ENCODE results near the gene TMIGD1.
A peak's percentile ranks its signal among the peaks of the same experiment; 100 is the strongest.

Gene TMIGD1

GRCh38 chr17:30324723-30325122 is 9.1 kb downstream of the TMIGD1 start:
- no peak for DNase-seq

DNA sequence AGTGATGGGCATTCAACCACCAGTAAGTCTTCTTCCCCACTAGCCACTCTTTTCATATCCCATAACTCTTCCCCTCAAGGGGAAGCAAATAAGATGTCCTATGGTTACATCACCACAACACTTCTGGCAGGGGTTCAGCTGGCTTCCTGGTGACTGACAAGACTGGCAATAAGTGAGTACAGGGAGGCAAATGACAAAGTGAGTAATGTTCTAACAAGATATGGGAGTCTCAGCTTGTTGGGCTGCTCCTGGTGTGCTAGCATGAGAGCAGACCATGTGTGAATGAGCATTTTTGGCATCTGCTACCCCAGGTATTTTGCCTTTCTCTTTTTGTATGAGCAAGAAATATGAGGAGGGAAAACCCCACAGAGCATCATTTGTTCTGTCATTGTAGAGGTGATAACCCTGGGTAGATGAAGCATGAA is 9.9 kb downstream of the TMIGD1 start:
- DNase-seq, result peak in 1 of 2 experiments; percentile 6

DNA sequence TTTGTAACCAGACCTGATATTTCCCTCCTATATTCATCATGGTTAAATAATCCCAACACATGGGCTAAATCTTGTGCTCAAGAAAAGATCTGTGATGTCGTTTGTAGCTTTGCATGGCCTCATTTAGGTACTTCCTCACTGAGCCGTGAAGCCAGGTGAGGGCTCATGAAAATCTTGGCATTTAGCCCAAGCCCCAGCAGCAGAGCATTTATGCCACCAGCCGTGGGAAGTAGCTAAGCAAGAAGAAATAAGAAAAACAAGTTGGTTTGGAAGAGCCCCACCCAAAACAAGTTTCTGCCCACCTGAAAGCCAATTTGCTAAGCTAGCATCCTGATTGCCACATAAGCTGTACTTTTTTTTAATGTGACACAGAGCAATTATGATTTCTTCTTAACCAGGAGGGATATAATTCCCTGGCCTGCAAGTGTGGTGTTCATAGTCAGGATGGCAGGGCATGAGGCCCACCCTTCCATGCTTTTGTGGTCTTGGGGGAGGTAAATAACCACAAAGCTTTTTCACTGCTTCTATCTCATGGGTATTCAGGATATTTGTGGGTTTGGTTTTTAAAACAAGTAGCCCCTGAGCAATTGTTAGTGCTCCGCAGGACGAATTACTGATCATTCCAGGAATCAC is 10.5 kb downstream of the TMIGD1 start:
- DNase-seq, result peak in 1 of 2 experiments; percentile 17

GRCh38 chr17:30321314-30321713 is 12.5 kb downstream of the TMIGD1 start:
- peak; percentile 11 to 17 for DNase-seq

DNA sequence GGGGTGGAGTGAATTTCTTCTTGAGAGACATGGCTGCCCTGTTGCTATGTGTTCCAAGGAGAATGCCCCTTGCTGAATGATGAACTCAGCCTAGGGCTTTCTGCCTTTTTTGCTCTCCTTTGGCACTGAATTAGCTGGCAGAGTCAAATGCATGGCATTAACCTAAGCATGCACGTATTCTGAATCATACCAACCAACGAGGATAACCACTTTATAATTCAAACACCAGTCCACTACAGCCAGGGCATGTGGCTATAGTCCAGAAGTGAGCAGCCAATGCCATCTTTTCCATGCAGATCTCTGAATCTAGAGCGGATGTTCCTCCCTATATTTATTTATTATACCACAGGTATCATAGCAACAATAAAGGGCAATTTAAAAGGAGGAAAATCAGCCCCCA is 15.7 kb downstream of the TMIGD1 start:
- DNase-seq, result no peak

DNA sequence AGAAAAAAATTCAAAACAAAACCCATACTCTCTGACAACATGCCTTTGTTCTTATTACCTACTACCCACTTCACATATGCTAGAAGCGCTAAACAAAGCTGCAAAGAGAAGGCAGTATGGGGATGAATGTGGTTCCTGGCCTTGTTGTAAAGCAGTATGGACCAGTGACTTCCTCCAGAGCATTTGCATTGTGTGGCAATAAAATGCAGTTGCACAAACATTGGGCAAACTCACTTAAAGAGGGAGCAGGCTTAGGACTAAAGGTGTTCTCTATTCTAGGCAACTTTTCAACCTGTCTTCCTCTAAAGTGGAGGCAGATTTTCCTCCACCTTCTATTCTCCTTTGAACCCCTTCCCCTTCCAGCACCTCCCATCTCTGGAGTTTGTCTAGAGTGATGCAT is 17.1 kb downstream of the TMIGD1 start:
- no peak for DNase-seq

DNA sequence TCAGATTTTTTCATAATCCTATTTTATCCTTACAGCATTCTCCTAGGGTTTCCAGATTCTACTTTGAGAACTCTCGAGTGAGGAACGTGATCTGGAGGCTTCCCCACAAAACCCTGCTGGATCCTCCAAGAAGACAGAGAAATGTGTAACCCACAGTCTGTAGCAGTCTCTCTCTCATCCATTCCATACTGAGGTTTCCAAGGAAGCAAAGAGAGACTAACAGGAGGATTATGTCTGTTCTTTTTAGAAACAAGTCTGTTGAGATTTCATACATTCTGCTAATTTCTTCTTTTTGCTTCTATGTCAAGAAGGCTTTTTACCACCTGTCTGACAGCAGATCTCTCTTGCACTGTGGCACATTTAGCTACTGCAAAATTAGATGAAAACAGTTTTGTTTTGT is 18.8 kb downstream of the TMIGD1 start:
- no peak for DNase-seq

DNA sequence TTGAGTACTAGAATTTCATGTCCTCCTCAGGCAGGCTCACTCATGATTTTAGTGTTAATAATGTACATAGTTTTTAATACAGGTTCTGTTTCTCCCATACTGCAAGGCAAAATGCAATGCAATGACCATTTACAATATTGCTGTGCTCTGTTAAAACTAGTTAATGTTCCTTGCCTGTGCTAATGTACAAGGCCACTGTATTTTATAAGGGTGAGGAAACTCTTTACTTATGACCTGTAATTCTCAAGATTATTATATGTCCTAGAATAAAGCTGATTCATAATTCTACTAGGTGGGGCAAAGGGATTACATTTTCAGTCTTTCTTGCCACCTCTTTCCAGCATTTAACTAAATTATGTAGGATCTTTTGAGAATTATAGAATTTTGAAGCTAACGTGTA is 19.4 kb downstream of the TMIGD1 start:
- DNase-seq, result no peak

DNA sequence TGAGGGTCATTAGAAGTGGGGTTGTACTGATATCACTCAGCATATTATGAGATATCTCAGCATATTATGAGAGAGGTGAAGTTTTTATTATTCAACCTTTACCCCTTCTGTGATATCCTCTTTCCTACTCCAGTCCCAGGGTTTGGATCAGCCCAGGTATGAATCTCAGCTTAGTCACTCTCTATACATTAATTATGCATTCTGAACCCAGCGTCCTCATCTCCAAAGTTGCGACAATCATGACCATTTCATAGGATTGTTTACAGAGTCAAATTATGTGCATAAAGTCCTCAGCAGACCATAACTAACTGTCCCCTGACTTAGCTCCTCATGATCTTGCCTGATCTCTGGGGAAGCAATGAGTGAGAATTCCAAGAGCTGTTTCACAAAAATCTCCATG is 21.6 kb downstream of the TMIGD1 start:
- no peak for DNase-seq

DNA sequence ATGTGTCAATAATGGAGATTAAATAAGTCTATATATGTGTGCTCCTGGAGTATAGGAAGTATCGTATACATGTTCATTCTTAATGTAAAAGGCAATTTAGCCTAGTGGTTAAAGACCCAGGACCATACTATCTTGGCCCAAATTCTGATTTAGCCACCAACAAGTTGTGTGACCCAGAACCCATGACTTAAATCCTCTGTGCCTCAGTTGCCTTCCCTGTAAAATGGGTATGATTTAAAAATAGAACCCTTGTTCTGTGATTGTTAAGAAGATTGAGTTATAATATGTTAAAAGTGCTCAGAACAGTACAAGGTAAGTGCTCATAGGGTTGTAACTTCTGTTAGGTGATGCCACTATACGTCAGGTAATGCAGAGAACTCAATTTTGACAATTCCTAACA is 23.3 kb downstream of the TMIGD1 start:
- DNase-seq, result no peak

DNA sequence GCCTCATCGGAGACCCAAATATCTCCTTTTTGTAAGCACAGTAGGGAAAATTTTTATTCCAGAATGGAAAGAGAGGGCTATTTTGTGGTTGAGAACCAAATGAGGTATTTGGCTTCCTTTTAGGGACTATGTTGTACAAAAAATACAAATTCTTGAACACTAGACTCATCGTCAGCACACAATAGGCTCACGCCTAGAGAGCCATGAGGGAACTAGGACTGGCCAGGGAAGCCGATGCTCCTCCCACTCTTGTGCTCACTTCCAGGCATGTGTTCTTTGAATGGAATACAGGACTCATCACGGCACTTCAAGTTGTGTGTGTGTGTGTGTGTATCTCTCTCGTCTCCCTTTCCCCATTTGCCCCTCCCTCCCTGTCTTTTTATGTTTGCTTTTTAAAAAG is 24.3 kb downstream of the TMIGD1 start:
- no peak for DNase-seq

DNA sequence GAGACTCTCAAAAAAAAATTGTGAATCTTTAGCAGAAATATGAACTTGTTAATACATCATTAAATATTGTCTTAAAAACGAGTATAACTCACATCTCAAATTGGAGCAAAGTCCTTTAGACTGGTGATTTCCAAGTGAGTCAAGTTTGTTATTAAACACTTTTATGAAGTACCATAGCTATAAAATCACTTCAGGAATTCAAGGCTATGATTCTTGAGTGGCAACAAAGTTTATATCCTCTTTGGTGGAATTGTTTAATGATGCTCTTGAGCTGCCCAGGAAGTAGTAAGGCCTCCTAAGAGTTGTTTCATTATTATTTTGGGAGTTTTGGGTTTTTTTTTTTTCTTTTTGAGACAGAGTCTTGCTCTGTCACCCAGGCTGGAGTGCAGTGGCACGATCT is 25.5 kb downstream of the TMIGD1 start:
- no peak for DNase-seq

DNA sequence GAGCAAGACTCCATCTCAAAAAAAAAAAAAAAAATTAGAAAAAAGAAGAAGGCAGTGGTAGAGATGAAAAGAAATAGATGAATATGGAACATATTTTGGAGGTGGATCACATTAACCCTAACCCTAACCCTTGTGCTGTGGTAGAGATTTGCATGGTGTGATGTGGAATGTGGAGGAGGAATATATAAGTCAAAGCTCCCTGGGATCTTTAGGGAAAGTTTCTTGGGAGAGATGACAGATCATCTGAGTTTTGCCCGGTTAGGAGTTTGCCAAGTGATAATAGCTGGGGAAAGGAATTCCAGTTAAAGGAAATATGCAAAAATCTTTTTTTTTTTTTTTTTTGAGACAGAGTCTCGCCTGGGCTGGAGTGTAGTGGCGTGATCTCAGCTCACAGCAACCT is 29.1 kb downstream of the TMIGD1 start:
- DNase-seq, result no peak

GRCh38 chr17:30302241-30302640 is 31.6 kb downstream of the TMIGD1 start:
- DNase-seq, result no peak

DNA sequence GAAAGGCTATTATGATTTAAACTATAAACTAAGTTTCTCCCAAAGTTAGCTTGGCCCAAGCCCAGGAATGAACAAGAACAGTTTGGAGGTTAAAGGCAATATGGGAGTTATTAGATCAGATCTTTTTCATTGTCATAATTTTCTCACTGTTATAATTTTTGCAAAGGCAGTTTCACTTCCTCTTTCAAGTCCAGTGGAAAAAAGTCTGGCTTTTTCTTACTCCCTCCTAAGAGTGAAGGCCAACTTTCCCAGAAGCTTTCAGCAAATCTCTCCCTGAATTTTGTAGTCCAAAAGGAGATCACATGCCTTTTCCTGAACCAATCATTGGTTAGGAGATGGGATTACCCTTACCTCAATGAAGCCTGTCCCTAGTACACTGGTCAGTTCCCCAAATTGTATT is 33.0 kb downstream of the TMIGD1 start:
- no peak for DNase-seq

DNA sequence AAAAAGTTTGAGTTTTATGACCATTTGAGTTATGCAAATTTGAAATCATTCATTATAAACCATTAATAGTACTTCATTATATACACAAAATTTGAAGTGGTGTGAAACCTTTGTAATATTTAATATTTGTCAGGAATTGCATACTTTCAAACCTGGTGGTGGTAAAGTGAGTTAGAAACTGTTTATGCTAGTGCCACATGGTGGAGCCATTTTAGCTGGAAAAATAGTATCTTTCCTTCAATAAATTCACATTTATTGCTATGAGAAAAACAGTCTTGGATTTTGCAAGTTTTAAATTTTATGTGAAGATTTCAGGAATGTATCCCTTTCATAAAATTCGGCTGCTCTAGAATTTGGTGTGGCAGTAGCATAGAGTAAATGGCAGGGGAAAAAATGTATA is 34.9 kb downstream of the TMIGD1 start:
- no peak for DNase-seq

- no peak for DNase-seq
Measured at GRCh38 chr17:30297715-30298114, 36.1 kb downstream of the TMIGD1 start.

- no peak for DNase-seq
Measured at GRCh38 chr17:30296499-30297080, 37.3 kb downstream of the TMIGD1 start.

DNA sequence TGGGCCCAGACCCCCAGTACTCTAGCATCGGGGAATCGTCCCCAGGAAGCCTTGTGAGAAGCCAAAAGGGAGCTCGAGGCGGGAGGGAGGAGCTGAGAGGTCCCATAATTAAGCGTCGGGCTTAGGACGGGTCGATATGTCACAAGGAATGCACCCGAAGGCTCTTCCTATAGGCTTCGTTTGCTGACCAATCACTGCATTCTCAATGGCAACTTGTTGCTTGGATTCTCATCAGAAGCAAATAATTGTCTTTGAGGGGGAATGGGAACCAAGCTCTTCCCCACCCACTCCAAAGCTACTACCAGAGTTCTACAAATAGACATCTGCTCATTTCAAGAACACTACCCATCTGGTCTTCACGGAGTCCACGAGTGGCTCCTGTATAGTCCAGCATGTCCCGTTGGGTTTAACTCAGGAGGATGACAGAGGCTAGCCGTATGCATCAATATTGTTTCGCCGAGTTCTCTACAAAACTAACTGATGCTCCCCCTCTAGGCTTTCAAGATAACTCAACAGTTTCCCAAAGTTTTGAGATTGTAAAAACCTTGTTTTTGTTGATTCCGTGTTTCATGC is 41.5 kb downstream of the TMIGD1 start:
- DNase-seq, result no peak

GRCh38 chr17:30291543-30292285 is 42.1 kb downstream of the TMIGD1 start, which contains the start of gene BLMH:
Gene BLMH (minus strand): TSS chr17:30291944. CDS start chr17:30291819, 125 bp downstream.
- peak; percentile 31 to 41 for DNase-seq

- DNase-seq, result peak; percentile 15 to 62
Measured at GRCh38 chr17:30290696-30291542, 42.9 kb downstream of the TMIGD1 start.

DNA sequence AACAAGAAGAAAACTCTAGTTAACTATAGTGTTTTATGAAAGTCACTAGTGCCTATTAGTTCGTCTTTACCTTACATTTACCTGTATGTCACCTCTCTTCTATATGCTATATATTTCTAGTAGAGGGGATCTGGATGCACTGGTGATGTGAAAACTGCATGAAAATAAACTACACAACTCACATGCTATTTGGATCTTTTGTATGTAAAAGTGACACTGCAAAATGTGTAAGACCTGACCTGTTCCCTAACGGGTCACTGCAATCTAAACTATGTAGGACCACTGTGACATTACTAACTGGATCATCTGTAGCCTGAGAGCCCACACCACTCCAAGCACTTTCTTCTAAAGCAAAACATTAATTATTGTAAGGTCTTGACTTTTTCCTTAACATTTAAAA is 43.8 kb downstream of the TMIGD1 start:
- DNase-seq, result no peak

DNA sequence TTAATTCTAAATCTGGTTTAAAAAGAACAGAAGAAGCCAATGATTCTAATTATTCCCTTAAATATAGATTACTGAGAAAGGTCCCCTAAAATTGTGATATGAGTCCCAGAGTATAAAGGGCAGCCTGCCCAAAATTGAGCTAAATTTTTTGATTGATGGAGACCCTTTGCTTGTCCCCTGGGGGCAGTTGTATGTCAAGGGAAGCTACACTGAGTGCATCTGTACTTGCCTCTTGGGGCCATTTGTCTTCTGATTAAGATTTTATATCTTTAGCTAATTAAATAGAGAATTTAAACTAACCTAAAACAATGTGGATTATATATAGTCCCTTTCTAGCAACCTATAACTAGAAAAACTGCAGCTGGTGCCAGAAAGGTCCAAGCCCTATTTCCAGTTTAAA is 54.7 kb downstream of the TMIGD1 start:
- DNase-seq, result no peak
